CD4-positive, alpha-beta T cell treated with Interleukin-21 for 1 hour (primary cell): Measurements from ENCODE around the gene RPS6KA5.
"Not testable (repeated sequence)": the region's sequence is repeated elsewhere in the genome, so short reads cannot be mapped to it uniquely, and the experiment has no call there.

Source experiments
- DNase-seq: peaks from one replicate; pipeline ENCODE4 v3.0.0-alpha.2; 2020

The RPS6KA5 gene

DNA sequence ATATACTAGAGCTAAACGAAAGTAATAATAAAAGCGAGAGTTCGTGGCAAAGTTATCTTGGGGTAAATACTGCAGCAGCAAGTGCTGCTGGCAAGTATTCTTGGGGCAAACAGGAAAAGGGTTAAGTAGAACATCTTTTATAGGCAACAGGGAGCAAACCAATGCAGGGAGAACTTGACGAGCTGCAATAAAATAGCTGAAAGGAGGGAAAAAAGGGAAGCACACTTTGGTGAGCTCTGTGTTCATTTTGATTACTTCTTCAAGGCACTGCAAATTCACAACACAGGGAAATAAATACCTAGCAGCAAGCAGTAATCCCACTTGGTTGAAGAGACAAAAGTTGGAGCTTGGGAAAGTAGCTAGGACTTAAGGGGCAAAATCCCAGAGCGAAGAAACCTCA, 201.9 kb downstream of the RPS6KA5 start:
- DNase-seq, result no peak

DNA sequence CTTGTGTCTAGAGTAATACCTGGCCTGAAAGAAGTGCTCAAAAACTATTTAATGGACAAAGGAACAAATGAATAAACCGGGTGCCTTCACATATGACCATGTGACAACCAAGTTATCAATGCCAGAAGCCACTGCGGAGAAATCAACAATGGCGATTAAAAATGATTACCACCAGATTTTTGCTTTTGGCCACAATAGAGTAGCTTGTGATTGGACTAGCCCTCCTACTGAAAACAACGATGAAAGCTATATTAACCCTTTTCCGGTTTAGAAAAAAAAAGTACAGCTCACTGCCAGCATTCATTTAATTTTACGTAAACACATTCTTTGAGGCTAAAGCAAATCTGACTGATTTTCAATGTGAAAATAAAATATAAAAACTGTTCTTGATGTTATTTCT, 202.6 kb downstream of the RPS6KA5 start:
- DNase-seq, result no peak

DNA sequence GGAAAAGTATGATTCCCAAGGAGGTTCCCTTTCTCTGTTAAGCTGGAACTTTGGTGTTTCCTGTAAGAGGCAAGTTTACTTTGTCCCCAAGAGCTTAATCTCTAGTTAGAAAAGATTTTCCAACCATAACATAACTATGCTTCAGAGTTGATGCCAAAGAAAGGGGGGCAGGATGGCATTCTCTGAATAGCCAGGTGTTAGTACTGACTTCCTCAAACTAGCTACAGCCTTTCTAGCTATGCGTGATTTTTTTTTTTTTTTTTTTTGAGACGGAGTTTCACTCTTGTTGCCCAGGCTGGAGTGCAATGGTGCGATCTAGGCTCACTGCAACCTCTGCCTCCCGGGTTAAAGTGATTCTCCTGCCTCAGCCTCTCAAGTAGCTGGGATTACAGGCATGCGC, 204.3 kb downstream of the RPS6KA5 start:
- DNase-seq, result not testable (repeated sequence)

DNA sequence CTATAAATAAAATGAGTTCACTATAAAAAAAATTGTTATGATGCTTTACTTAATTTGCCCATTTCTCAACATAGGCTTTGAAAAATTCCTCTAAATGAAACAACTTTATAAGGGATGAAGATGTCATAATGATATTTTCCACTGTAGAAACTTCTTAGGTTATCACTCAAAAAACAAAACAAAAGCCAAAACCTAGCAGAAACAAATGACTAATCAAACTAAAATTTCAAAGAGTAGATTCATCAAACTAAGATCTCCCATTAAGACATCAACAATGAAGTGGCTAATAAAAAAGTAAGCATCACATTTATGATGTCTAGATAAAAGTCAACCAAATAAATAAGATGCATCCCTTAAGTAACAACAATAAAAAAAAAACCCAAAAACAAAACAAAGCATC, 207.3 kb downstream of the RPS6KA5 start:
- DNase-seq, result no peak

DNA sequence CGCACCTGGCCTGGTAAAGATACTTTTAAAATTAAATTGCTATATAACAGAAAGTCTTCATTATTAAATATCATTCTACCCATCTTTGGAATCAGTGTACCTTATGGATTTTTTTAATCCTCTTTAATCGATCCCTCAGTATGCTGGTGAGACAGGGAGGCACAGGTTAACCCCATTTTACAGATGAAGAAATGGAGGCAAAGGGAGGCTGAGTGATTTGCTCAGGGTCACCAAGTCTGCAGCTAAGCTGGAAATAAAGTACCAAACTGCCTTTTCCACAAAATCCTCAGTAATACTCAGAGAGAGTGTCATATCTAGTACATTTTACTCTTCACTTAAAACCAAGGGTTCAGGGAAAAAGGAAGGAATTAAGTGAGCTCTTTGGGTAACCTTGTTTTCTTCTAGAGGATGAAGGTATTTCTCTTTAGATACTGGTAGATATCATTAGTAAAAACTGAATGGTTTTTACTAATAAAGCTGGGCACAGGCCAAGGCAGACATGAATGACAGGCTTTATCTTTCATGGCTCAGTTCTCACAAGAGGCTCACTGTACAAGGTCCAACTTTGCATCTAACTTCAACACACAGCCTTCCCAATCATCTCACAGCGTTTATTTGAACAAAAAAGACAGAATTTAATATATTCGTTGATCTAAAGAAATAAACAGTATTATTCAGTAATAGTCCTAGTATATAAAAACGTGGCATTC, 209.0 kb downstream of the RPS6KA5 start:
- DNase-seq, result no peak

DNA sequence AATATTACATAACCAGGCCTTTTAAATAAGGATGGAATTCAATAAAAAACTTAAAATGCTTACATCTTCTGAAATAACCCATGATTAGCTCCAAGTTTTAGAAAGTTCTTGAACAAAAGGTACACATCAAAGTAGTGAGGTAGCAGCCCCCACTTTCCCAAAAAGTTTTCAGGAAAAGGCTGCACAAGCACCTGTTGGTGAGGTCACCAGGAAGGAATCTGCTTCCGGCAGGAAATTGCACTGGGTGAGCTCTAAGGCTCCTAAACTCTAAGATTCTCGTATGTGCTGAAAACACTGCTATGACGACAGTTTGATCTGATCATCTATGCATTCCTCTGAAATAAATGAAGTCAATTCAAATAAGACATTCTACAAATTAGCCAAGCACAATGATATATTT, 210.0 kb downstream of the RPS6KA5 start:
- no peak for DNase-seq

DNA sequence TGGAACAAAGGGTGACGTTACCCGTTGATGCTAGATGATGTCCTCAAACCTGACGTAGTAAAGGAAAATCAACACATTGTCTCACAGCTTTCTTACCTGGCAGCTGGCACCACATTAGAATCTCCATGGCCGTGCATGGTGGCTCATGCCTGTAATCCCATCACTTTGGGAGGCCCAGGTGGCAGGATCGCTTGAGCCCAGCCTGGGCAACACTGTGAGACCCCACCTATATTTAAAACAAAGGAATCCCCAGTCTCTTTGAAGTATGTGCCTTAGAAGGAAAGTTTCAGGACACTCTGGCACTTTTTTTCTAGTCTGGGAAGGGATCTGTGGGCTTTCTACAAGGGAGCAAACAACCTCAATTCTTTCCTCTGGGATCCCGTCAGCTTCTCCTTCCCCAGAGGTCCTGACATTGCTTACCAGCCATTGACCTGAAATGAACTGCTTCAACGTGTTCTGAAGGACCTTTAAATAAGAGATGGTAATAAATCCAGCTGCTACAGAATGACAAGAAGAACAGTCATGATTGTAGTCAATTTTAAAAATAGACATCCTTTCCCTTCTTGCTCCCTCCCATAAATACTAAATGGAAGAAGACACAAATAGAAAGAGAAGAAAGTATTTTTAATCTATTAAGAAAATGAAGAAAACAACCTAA, 210.5 kb downstream of the RPS6KA5 start:
- no peak for DNase-seq

DNA sequence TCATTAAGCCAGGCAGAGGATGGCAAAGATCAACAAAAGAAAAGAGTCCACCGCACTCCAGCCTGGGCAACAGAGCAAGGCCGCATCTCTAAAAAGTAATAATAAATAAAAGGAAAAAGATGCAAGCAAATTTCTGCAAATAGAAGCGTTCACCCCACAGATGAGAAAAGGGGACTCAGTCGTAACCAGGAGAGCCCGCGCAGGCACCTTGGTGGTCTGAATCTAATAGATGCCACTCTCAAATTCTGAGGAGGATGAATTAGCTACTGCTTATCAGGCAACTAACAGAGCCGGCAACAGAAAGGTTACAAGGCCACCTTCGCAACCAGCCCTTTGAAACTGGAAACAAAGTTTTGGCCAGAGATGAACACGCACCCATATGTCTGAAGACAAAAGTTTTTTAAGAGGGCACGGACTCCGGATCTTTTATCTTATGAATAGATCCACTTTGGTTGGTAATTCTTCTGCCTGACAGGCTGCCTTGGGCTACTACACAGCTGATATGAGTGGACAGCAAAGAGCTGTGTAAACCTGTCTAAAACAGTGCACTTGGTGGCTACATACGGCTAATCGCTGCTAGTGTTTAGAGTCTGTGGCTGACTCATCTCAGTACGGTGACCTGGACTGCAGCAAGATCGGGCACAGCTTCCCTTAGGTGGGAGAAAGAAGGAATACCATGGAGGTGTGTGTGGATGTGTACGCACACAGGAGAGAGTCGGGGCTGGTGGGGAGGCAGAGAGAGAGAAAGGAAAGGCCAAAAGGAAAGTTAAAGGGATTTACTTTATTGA, 211.3 kb downstream of the RPS6KA5 start:
- no peak for DNase-seq

DNA sequence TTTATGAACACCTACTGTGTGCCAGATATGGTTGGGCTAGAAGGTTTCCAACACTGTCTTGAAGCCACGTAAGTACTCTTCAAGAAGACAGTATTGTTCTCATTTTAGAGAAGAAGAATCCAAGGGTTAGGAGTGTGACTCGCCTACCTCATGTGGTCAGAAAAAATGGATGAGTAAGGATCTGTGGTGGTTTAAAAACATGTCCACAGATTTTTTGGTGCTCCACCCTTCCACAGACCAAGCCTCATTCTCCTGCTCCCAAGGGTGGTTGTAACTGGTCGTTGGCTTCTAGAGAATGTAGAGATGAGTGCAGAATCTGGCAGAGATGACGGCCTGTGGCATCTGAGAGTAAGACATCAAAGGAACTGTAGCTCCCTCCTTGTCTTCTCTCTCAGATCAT, 213.9 kb downstream of the RPS6KA5 start:
- no peak for DNase-seq

DNA sequence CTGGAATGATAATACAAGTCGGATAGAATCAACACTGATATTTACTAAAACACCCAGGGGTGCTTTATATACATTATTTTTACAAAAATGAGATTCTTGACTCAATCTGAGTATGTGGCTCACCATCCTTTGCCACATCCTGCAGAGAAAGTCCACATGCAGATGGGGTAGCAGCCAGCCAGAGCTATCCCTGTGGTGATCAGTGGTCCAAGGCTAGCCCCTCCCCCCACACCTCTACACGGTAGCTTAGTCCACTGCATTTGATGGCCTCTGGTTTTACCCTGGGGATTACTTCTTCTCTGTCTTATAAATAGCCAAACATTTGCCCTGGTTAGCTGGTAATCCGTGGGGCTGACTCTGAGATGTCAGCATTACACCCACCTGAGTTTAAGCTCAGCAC, 216.1 kb downstream of the RPS6KA5 start:
- no peak for DNase-seq

DNA sequence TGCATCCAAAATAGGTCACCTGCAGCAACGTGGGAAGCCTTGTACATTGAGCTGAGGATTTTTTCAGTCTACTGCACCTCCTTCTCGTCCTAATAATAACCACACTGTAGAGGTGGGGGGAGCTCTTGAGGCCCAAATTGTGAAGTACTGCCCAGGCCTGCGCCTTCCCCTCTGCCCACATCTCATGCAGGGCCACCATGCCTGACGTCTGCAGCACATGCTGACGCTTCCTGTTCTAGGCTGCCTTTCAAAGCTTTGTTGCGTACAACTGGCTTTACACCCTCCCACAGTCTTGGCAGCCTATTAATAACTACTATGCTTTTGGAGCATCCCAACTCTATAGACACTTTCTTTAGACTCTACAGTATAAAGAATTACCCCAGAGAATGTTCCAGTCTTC, 217.7 kb downstream of the RPS6KA5 start:
- DNase-seq, result no peak

DNA sequence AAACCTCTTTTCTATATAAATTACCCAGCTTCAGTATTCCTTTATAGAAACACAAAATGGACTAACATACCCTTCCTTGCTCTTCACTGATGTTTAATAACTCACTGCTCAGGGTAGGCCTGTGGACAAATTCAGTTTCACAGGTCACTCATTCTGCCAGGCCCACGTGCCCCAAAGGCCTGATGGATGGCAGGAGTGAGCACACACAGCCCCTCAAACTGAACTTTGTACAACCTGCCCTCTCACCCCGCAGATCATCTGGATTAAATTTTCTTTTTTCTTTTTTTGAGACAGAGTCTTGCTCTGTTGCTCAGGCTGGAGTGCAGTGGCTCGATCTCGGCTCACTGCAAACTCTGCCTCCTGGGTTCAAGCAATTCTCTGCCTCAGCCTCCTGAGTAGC, 219.8 kb downstream of the RPS6KA5 start:
- not testable (repeated sequence) for DNase-seq

DNA sequence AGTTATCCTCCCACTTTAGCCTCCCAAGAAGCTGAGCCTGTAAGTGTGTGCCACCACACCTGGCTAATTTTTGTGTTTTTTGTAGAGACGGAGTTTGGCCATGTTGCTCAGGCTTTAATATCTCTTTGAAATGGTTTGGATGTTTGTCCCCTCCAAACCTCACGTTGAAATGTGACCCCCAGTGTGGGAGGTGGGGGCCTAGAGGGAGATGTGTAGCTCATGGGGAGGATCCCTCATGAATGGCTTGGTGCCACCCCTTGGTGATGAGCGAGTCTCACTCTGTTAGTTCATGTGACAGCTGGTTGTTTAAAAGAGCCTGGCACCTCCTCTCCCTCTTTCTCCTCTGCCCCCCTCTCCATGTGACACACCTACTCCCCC, 220.6 kb downstream of the RPS6KA5 start:
- DNase-seq, result no peak

DNA sequence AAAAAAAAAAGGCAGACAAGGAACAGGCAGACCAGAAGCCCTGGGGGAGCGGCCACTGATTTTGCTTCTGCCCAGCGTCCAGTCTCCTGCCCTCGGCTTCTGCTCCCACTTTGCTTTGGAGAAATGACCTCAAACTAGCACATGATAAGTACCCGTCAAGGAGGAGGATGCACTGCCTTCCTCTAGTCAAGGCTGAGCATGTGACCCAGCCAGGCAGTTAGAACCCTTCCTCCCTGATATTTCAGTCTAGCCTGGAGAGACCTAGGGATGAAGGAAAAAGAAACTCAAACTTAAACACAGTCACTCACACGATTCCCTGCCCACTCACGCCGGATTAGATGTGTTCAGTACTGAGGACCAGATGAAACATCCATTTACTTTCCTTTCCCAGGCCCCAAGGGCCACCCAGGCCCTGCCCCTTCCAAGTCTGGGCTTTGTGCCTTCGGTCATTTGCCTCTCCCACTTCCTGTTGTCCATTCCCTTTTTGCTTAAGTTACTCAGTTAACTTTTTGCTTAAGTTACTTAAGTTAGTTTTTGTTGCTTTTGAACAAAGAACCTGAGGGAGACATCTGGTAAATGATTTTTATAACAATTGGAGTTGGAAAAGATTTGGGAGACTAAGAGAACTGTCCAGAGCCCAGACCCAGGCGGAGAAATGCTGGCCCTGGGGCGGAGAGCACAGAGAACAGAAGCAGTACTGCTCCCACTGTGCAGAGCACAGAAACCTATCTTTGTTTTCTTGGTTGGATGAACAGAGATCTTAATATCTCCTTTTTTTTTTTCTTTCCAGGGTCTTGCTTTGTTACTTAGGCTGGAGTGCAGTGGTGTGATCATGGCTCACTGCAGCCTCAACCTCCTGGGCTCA, 221.2 kb downstream of the RPS6KA5 start:
- no peak for DNase-seq

DNA sequence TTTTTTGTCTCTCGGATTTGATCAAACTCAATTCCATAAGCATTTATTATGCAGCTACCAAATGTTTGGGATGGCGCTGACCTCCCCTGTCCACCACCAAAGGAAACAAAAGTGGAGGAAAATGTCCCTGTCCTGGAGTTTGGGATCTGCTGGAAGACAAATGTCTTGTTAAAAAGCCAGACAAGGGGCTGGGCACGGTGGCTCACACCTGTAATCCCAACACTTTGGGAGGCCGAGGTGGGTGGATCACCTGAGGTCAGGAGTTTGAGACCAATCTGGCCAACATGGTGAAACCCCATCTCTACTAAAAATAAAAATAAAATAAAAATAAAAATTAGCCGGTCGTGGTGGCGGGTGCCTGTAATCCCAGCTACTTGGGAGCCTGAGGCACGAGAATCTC, 221.9 kb downstream of the RPS6KA5 start:
- DNase-seq, result not testable (repeated sequence)

DNA sequence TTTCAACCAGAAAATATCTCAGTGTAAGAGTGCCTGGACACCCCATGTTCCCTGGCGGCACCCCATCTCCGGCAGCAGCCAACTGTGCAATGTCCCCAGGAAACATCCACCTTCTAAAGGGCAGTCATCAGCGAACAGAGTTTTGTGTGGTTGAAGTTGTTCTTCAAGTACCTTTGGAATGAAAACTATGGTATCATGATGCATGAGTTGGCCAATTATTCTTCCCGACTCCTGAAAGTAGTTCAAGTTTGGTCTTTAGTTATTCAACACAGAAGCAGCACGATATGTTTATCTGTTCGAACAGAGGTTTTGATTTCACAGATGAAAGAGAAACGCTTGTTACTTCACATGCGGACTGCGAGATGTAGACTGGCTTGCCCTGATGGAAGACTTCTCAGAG, 223.1 kb downstream of the RPS6KA5 start:
- DNase-seq, result no peak

DNA sequence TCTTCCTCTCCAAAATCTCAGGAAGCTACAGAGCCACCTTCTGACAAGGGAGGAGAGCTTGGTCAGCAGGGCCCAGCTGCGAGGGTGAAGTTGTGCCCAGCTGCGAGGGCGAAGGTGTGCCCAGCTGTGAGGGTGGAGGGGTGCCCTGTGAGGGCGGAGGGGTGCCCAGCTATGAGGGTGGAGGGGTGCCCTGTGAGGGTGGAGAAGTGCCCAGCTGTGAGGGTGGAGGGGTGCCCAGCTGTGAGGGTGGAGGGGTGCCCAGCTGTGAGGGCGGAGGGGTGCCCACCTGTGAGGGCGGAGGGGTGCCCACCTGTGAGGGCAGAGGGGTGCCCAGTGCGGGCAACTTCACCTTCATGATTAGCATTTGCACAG, 223.8 kb downstream of the RPS6KA5 start:
- no peak for DNase-seq

DNA sequence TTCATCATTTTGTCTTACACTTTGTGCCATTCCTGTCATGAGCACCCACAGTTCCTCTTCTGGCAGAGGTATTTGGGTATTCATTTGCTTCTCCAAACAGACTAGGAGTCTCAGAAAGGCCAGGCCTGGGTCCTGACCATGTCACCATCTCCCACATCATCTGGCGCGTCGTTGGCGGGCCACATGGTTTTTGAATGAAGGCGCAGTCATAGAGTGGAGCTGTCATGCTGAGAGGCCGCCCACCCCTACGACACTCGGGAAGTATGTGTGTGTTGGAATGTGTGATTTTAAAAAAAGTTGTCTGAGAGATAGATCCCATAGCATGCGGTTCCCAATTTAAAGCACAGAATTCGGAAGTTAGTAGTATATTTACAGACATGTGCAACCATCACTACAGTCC, 228.6 kb downstream of the RPS6KA5 start:
- no peak for DNase-seq

DNA sequence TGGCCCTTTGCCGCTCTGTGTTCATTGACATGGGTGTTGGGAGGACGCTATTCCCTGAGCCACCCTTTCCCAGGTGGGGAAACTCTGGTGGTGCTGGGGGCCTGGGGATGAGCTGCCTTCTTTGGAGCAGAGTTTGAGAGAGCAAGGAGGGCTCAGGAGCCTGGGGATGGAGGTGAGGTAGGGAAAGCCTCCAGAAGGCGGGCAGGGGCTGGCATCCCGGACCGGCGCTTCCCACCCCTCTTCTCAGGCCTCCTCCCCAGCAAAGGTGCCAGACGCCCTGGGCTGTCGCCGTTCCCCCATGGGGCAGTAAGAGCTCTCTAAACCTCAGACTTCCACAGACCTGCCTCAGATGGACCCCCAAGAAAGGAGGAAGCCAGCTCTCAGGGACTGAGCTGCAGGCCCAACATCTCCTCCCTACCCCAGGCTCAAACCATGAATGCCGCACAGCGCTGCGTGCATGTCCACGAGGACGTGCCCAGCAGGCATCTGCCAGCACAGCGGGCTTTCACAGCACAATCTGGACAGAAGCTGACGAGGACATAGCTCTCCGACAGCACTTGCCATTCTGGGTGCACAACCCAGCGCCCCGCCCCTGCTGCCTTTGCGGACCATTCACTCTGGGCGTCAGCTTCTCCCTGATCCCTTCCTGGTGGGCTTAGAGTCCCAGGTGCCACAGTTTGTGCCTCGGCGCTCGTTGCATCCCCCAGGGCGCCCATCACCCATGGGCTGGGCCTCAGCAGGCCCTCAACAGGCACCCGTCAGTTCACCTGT, 229.3 kb downstream of the RPS6KA5 start:
- no peak for DNase-seq

DNA sequence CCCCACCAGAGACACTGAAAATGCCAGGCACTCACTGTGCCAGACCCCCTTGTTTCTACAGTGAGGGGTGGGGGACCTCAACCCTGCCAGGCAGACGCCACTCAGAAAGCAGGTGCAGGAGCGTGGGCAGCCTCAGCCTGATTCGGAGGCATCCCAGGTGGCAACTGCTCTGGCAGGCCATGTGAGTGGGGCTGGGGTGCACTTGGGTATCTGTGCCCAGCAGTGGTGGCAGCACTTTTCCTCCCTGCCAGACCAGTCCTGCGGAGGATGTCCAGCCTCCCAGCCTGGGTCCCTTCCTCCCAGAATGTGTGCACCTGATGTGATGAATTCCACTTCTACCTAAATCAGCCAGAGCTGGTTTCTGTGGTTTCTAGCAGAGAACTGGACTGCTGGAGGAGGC, 230.8 kb downstream of the RPS6KA5 start:
- DNase-seq, result no peak

DNA sequence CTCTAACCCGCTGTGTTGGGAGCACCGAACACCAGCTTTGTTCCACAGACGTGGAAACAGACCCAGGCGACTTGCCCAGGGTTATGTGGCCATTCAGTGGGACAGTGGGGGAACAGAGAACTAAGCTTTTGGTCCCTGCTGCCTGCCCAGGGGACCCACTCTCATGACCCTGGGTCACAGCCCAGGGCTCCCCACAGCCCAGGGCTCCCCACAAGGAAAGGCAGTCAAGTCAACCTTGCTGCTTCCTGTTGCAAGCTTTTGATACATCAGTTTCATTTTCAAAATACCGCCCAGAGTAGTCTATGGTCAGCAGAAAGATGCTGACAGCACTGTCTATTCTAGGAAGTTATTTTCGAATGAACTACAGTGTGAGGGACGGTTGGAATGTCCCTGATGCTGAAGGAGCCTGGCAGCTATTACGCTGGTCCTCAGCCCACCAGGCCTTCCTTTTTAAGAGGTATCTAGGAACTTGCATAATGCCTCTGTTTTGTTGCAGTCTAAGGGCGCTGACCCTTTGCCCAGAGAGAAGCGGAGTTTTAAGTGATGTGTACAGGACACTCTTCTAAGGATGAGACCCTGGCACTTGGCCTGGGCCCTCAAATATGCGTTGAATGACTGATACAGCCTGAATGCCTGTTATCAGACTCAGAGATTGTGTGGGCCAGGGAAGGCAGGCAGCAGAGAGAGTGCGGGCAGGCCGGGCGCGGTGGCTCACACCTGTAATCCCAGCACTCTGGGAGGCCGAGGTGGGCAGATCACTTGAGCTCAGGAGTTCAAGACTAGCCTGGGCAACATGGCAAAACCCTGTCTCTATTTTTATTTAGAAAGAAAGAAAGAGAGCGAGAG, 231.6 kb downstream of the RPS6KA5 start:
- DNase-seq, result peak; percentile 65
